GM23248 (cell line): Measurements from ENCODE around the gene CALN1.

ENCODE experiments used
- EZH2 ChIP-seq: fragments of 200-600 bp; sonication (generic); IDR thresholded peaks from 2 replicates; pipeline ENCODE4 v1.6.1; 2018; ENCODE audit warnings: antibody characterized with exemption, mild to moderate bottlenecking; ENCODE audit not compliant: insufficient read depth, poor library complexity, severe bottlenecking
- EZH2phosphoT487 ChIP-seq: fragments of 200-600 bp; sonication (generic); IDR thresholded peaks from 2 replicates; pipeline ENCODE4 v1.6.1; 2018; ENCODE audit warnings: antibody characterized with exemption, moderate library complexity, mild to moderate bottlenecking, low read depth; ENCODE audit not compliant: insufficient read depth

DNA sequence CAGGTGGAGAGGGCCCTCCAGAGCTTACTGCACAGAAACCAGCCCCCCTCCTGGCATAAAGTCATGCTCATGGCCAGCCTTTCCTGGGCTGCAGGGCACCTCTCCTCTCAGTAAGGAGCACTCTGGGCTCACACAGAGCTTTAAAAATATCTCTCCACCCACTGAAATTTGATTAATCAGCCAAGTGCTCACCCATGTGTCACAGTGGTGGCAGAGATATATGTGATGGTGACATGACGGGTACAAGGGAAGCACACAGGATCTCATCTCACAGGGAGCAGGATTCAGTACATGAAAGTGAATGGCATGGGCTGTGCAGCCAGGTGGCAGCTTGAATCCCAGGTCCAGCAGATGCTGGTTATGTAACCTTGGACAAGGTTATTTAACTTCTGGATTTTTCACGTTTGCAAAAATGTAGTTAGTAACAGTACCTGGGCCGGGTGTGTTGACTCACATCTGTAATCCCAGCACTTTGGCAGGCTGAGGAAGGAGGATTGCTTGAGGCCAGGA lies 144.8 kb downstream of the CALN1 start:
- TF ChIP-seq EZH2phosphoT487: no peak
- no peak for TF ChIP-seq EZH2
